ENCODE measurements around the gene TTLL13.

DNA sequence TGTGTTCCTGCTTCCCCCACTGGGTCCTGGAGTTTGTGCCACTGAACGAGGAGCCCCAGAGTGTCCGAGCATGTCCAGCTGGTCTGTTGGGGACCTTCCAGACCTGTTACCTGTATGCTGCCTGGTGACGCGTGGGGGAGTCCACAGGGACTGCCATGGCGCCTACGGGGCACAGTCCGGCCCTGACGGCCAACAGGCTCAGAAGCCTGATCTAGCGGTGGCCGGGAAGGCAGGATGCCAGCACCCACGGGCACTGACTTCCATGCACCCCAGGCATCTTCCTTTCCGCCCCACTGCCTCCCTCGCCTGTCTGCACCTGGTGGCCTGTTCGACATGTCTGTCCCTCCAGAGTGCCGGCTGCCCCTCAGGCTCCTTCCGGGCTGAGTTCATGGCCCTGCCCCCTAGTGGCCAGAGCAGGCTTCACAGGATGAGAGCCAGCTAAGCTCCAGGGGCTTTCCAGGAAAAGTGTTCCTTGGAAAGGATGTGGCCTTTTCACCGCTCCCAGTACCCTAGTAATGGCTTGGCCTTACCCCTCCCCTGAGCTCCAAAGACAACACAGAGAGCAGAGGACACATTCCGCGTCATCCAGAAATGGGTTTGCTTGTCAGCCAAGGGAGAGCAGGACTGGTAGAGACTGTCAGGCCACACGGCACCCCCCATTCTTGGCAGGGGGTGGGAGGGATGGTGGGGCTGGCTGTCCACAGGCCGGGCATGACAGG is 51.8 kb downstream of the TTLL13 start:
- TF ChIP-seq, protein P1, sequence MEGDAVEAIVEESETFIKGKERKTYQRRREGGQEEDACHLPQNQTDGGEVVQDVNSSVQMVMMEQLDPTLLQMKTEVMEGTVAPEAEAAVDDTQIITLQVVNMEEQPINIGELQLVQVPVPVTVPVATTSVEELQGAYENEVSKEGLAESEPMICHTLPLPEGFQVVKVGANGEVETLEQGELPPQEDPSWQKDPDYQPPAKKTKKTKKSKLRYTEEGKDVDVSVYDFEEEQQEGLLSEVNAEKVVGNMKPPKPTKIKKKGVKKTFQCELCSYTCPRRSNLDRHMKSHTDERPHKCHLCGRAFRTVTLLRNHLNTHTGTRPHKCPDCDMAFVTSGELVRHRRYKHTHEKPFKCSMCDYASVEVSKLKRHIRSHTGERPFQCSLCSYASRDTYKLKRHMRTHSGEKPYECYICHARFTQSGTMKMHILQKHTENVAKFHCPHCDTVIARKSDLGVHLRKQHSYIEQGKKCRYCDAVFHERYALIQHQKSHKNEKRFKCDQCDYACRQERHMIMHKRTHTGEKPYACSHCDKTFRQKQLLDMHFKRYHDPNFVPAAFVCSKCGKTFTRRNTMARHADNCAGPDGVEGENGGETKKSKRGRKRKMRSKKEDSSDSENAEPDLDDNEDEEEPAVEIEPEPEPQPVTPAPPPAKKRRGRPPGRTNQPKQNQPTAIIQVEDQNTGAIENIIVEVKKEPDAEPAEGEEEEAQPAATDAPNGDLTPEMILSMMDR (IDR thresholded peaks at IDR 0.05) = peak; percentile 56 to 89 (median 76)
- no peak for TF ChIP-seq EP300 (IDR thresholded peaks at IDR 0.05)

Measured in upper lobe of left lung (tissue), 4 donors.